Natural killer cell (primary cell): ENCODE results near the gene VWA7. TPM values are rescaled to one million over a fixed set of nuclear protein-coding genes. Genes with fewer than 3 reads are reported as not detected.

Source experiments
- ATAC-seq, 3 donors: fragments of 150-1000 bp in 2 of 3; fragments of 200-7000 bp in 1 of 3; cut with Tn5 transposase; 1 replicate in 1 of 3; 2 replicates in 2 of 3; pipeline ENCODE4 v1.10.0; 2021; ENCODE audit warnings: mild to moderate bottlenecking in 2 of 3, moderate library complexity in 2 of 3
- DNase-seq, 2 donors: peaks; one replicate each; pipeline versions ENCODE4 v3.0.0 to v3.0.0-alpha.2; 2013 to 2021; ENCODE audit warnings: mixed read lengths in 1 of 2
- H3K27ac ChIP-seq: one replicate; pipeline ENCODE4 v1.5.1; 2013; ENCODE audit warnings: mild to moderate bottlenecking, low read length
- H3K27me3 ChIP-seq: one replicate; pipeline ENCODE4 v1.6.1; 2013; ENCODE audit warnings: low read length; ENCODE audit not compliant: control insufficient read depth, insufficient read depth
- H3K36me3 ChIP-seq: one replicate; pipeline ENCODE4 v1.6.1; 2013; ENCODE audit warnings: low read length; ENCODE audit not compliant: control insufficient read depth, insufficient read depth
- H3K4me1 ChIP-seq: one replicate; pipeline ENCODE4 v1.6.1; 2013; ENCODE audit warnings: low read length; ENCODE audit not compliant: control insufficient read depth, insufficient read depth
- H3K4me3 ChIP-seq: one replicate; pipeline ENCODE4 v1.5.1; 2013; ENCODE audit warnings: low read length
- H3K9me3 ChIP-seq: one replicate; pipeline ENCODE4 v1.6.1; 2013; ENCODE audit warnings: low read length; ENCODE audit not compliant: control insufficient read depth, insufficient read depth
- H3K27ac Mint-ChIP-seq, 2 donors: one replicate each; pipeline ENCODE4 v1.8.0; 2022; ENCODE audit warnings: mild to moderate bottlenecking in 2 of 2, mixed read lengths in 2 of 2, moderate library complexity in 1 of 2
- H3K27me3 Mint-ChIP-seq, 2 donors: one replicate each; pipeline ENCODE4 v1.8.0; 2022; ENCODE audit warnings: low read depth in 2 of 2, mixed read lengths in 2 of 2
- H3K36me3 Mint-ChIP-seq: one replicate; pipeline ENCODE4 v1.8.0; 2022; ENCODE audit warnings: mixed read lengths
- H3K4me1 Mint-ChIP-seq, 2 donors: one replicate each; pipeline ENCODE4 v1.8.0; 2022; ENCODE audit warnings: mixed read lengths in 2 of 2
- H3K4me3 Mint-ChIP-seq: one replicate; pipeline ENCODE4 v1.8.0; 2022; ENCODE audit warnings: mild to moderate bottlenecking, moderate library complexity, mixed read lengths
- H3K9me3 Mint-ChIP-seq, 2 donors: one replicate each; pipeline ENCODE4 v1.8.0; 2022; ENCODE audit warnings: mixed read lengths in 2 of 2
- WGBS: methylation state at CpG from one replicate; pipeline ENCODE4 v1.1.7; 2013; ENCODE audit warnings: missing lambda C conversion rate; ENCODE audit not compliant: insufficient coverage; 5-methylcytosine and 5-hydroxymethylcytosine counted together
- intact Hi-C: fragments of 100-400 bp; cut with micrococcal nuclease; formaldehyde crosslinking; loops from one replicate; pipeline ENCODE4 v1.14.2; 2022
- total RNA-seq, 4 donors: library from RNA; stranded (reverse); fragments of 120-200 nt in 1 of 4; gene quantifications; one replicate each; pipeline versions ENCODE4 v1.2.3 to v1.2.4, GENCODE V29; 2013 to 2022
- TF ChIP-seq, protein P1 (sequence below): fragments of 200-600 bp; IDR thresholded peaks from one replicate; pipeline ENCODE4 v1.8.0; 2022; ENCODE audit warnings: antibody characterized with exemption

VWA7 gene
- total RNA-seq, 3 donors from 2014 or later (not counting 1 experiment from before 2014, with no cell fraction given), result 2.4 to 4.7 (median 3.2) TPM

DNA sequence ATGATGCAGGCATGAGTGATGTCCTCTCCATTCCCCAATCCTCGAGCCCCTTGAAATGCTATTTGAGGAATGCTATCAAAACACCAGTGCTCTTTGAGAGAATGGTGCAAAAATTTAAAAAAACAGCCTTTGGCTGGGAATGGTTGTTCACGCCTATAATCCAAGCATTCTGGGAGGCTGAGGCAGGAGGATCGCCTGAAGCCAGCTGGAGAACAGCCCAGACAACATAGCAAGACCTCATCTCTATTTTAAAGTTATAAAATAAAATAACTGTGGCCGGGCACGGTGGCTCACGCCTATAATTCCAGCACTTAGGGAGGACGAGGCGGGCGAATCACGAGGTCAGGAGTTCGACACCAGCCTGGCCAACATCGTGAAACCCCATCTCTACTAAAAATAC is 22.7 kb upstream of the VWA7 start:
- Mint-ChIP-seq H3K27ac (no peak overlapping the region), H3K36me3 (no peaks in the 10 kb centered on the region), H3K27me3 (no peaks in the 10 kb centered on the region), H3K4me3 (no peak overlapping the region), H3K9me3 (no peaks in the 10 kb centered on the region), H3K4me1 (peaks cover 13 to 18% of the 10 kb centered on the region in 2 donors)
- no peak overlapping the region for H3K4me3 ChIP-seq
- no peaks in the 10 kb centered on the region for H3K27me3 ChIP-seq
- H3K36me3 ChIP-seq, result peaks cover 2% of the 10 kb centered on the region
- no peaks in the 10 kb centered on the region for H3K9me3 ChIP-seq
- TF ChIP-seq, protein P1, sequence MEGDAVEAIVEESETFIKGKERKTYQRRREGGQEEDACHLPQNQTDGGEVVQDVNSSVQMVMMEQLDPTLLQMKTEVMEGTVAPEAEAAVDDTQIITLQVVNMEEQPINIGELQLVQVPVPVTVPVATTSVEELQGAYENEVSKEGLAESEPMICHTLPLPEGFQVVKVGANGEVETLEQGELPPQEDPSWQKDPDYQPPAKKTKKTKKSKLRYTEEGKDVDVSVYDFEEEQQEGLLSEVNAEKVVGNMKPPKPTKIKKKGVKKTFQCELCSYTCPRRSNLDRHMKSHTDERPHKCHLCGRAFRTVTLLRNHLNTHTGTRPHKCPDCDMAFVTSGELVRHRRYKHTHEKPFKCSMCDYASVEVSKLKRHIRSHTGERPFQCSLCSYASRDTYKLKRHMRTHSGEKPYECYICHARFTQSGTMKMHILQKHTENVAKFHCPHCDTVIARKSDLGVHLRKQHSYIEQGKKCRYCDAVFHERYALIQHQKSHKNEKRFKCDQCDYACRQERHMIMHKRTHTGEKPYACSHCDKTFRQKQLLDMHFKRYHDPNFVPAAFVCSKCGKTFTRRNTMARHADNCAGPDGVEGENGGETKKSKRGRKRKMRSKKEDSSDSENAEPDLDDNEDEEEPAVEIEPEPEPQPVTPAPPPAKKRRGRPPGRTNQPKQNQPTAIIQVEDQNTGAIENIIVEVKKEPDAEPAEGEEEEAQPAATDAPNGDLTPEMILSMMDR, result no peak
- ATAC-seq (no peak), DNase-seq (no peak)
- 96% methylated on average over 11 of the region's 12 CpGs for WGBS
- intact Hi-C loops, result loop anchor here (5.0 kb wide), 1 partner anchor 33 kb away; no protein-coding TSS in a partner anchor
- H3K27ac ChIP-seq, result no peak overlapping the region
- H3K4me1 ChIP-seq, result peaks cover 27% of the 10 kb centered on the region

- Histone ChIP-seq H3K4me3 (no peak overlapping the region), H3K36me3 (peaks cover 3% of the 10 kb centered on the region), H3K27ac (peak overlapping the region; percentile 60), H3K4me1 (peaks cover 31% of the 10 kb centered on the region), H3K9me3 (no peaks in the 10 kb centered on the region), H3K27me3 (no peaks in the 10 kb centered on the region)
- TF ChIP-seq, protein P1, result no peak
- Mint-ChIP-seq H3K27me3 (no peaks in the 10 kb centered on the region), H3K9me3 (no peaks in the 10 kb centered on the region), H3K27ac (peak overlapping the region; percentile 5 to 96), H3K36me3 (no peaks in the 10 kb centered on the region), H3K4me1 (peaks cover 25 to 30% of the 10 kb centered on the region in 2 donors), H3K4me3 (peak overlapping the region; percentile 61)
- peak in 1 of 2 donors; percentile 71 for DNase-seq
- intact Hi-C loops, result loop anchor here (5.0 kb wide), 1 partner anchor 35 kb away; no protein-coding TSS in a partner anchor
- WGBS, result 9% methylated on average over 5 of the region's 5 CpGs
- no peak for ATAC-seq
Observed at GRCh38 chr6:31797588-31797987, 20.5 kb upstream of the VWA7 start.

- Mint-ChIP-seq H3K9me3 (no peaks in the 10 kb centered on the region), H3K27me3 (no peaks in the 10 kb centered on the region), H3K4me1 (peaks cover 25 to 30% of the 10 kb centered on the region in 2 donors), H3K4me3 (peak overlapping the region; percentile 2), H3K36me3 (no peaks in the 10 kb centered on the region), H3K27ac (peak overlapping the region; percentile 5 to 96)
- TF ChIP-seq, protein P1, result no peak
- intact Hi-C loops, result loop anchor here (5.0 kb wide), 1 partner anchor 35 kb away; no protein-coding TSS in a partner anchor
- H3K27me3 ChIP-seq, result no peaks in the 10 kb centered on the region
- peak overlapping the region; percentile 60 for H3K27ac ChIP-seq
- peaks cover 5% of the 10 kb centered on the region for H3K36me3 ChIP-seq
- DNase-seq (no peak), ATAC-seq (no peak)
- peaks cover 31% of the 10 kb centered on the region for H3K4me1 ChIP-seq
- no peaks in the 10 kb centered on the region for H3K9me3 ChIP-seq
- WGBS, result 79% methylated on average over 2 of the region's 2 CpGs
- H3K4me3 ChIP-seq, result no peak overlapping the region
Observed at GRCh38 chr6:31796993-31797385, 19.9 kb upstream of the VWA7 start.
